Nephron (organoid): ENCODE results near the gene RPS18.

Experiments used
- H3K27ac Mint-ChIP-seq, 3 experiments: 2 replicates each; pipeline ENCODE4 v1.8.0; 2020; ENCODE audit warnings: mixed read lengths in 3 of 3, mild to moderate bottlenecking in 2 of 3, moderate library complexity in 1 of 3
- H3K27me3 Mint-ChIP-seq: 2 replicates; pipeline ENCODE4 v1.8.0; 2021; ENCODE audit warnings: low read depth, mild to moderate bottlenecking, moderate library complexity, mixed read lengths
- H3K36me3 Mint-ChIP-seq: 2 replicates; pipeline ENCODE4 v1.8.0; 2020; ENCODE audit warnings: low read depth, mixed read lengths
- H3K4me1 Mint-ChIP-seq: 2 replicates; pipeline ENCODE4 v1.8.0; 2020; ENCODE audit warnings: mixed read lengths
- H3K4me3 Mint-ChIP-seq, 3 experiments: 2 replicates each; pipeline ENCODE4 v1.8.0; 2020; ENCODE audit warnings: mild to moderate bottlenecking in 3 of 3, mixed read lengths in 3 of 3, moderate library complexity in 2 of 3
- H3K9me3 Mint-ChIP-seq: 2 replicates; pipeline ENCODE4 v1.8.0; 2020; ENCODE audit warnings: mixed read lengths
- TF ChIP-seq, protein P1 (sequence below), 3 experiments: fragments of 200-600 bp; sonication (generic); IDR thresholded peaks; one replicate each; pipeline ENCODE4 v1.5.0; 2021; ENCODE audit warnings: antibody characterized with exemption in 3 of 3; ENCODE audit not compliant: unreplicated experiment in 3 of 3

Gene RPS18

DNA sequence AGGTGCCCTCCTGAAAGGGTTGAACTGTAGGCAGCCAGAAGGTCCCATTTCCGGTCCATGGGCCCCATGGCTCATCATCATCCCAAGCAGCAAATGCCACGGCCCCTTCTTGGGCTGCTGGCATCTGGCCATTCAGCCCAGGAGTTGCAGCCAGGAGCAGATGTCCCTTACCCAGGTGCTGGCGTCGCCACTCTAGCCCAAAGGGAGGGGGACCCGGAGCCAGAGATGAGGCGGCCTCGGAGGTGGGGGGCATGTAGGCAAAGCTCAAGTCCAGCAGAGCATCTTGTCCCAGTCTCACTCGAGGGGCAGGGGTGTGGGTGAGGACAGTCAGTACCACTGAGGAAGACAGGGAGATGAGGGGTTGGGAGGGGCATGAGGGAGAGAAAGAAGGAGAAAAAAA lies 33.2 kb downstream of the RPS18 start:
- H3K27me3 Mint-ChIP-seq: peaks cover 3% of the 10 kb centered on the region
- no peak overlapping the region for H3K27ac Mint-ChIP-seq
- H3K9me3 Mint-ChIP-seq: no peaks in the 10 kb centered on the region
- peaks cover 1% of the 10 kb centered on the region for H3K4me1 Mint-ChIP-seq
- TF ChIP-seq, protein P1, sequence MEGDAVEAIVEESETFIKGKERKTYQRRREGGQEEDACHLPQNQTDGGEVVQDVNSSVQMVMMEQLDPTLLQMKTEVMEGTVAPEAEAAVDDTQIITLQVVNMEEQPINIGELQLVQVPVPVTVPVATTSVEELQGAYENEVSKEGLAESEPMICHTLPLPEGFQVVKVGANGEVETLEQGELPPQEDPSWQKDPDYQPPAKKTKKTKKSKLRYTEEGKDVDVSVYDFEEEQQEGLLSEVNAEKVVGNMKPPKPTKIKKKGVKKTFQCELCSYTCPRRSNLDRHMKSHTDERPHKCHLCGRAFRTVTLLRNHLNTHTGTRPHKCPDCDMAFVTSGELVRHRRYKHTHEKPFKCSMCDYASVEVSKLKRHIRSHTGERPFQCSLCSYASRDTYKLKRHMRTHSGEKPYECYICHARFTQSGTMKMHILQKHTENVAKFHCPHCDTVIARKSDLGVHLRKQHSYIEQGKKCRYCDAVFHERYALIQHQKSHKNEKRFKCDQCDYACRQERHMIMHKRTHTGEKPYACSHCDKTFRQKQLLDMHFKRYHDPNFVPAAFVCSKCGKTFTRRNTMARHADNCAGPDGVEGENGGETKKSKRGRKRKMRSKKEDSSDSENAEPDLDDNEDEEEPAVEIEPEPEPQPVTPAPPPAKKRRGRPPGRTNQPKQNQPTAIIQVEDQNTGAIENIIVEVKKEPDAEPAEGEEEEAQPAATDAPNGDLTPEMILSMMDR (IDR thresholded peaks at IDR 0.05; ENCODE audit: unreplicated experiment in 3 of 3): no peak
- peaks cover 18% of the 10 kb centered on the region for H3K36me3 Mint-ChIP-seq
- H3K4me3 Mint-ChIP-seq: no peak overlapping the region

DNA sequence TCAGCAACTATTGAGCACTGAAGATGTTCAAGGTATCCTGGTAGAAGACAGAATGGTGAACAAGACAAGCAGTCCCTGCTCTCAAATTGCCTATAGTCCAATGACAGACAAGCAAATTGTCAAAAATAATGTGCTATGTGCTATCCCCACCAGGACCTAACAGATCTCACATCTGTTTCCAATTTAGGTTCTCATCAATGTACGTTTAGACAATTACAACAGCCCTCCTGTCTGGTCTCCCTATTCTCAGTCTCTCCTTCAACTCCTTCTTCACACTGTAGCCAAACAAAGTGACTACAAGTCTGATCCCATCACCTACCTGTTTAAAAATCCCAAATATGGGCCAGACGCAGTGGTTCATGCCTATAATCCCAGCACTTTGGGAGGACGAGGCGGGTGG lies 34.5 kb downstream of the RPS18 start:
- Mint-ChIP-seq H3K9me3 (no peaks in the 10 kb centered on the region), H3K36me3 (peaks cover 17% of the 10 kb centered on the region), H3K27me3 (peaks cover 3% of the 10 kb centered on the region), H3K27ac (no peak overlapping the region), H3K4me1 (no peaks in the 10 kb centered on the region), H3K4me3 (no peak overlapping the region)
- TF ChIP-seq, protein P1 (IDR thresholded peaks at IDR 0.05; ENCODE audit: unreplicated experiment in 3 of 3): no peak

DNA sequence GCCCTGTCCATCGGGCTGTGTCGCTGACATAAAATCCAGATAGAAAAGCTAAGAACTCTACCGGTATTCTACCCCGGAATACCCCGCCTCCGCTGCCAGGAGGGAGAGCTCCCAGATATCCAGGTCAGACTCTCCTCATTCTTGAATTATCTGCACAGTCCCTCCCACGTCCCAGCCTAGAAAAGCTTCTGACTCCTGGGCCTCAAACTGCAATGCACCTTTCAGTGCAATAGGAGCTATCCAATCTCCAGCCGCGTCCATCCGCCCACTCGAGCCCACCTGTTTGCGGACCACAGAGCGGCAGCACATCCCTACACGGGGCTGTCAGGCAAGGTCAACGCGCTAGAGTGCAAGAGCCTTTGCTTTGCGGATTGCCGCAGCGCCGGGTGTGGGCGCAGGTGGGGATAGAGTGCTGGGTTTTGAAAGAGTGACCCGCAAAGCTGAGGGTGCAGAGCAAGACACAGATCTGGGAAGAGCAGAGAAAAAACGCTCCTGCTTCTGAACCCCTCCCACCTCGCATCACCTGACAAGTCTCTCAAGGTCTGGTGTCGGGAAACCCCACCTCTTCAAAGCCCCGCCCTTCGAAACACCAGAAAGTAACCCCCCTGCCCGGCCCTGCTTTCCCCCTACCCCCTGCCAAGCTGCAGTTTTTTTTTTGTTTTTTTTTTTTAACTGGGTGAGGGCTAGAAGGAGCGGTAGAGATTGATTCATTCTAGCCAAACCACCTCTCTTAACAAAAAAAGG lies 40.7 kb downstream of the RPS18 start:
- peak overlapping the region; percentile 97 to 98 (median 97) for H3K4me3 Mint-ChIP-seq
- no peaks in the 10 kb centered on the region for H3K9me3 Mint-ChIP-seq
- peaks cover 8% of the 10 kb centered on the region for H3K36me3 Mint-ChIP-seq
- peaks cover 13% of the 10 kb centered on the region for H3K27me3 Mint-ChIP-seq
- peak overlapping the region; percentile 95 to 98 (median 96) for H3K27ac Mint-ChIP-seq
- H3K4me1 Mint-ChIP-seq: peaks cover 33% of the 10 kb centered on the region
- TF ChIP-seq, protein P1 (IDR thresholded peaks at IDR 0.05; ENCODE audit: unreplicated experiment in 3 of 3): no peak

DNA sequence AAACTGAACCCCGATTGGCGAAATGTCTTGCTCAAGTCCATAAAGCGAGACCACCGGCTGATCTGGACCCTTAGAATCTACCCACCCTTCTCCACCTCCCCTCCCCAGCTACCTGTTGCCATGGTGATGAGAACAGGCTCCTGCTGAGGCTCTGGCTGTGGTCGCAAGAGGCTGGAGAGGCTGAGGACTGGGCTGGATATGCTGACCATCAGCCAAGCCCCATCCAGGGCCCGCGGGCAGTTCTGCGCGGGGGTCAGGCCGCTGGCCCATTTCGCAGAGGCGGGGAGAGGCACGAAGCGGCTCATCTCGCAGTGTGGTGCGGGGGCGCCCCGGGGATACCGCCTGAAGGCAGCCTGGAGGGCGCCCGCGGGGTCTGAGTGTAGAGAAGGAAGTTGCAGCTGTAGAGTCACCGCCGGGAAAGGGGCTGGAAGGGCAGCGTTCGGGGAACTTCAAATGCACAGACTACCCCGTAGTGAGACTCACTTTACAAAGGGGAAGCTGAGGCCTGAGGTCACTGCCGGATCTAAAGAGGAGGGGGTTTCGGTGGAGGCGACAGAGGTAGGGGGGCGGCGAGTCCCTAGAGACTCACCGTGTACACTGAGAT lies 41.3 kb downstream of the RPS18 start:
- Mint-ChIP-seq H3K9me3 (no peaks in the 10 kb centered on the region), H3K4me1 (peaks cover 39% of the 10 kb centered on the region), H3K4me3 (peak overlapping the region; percentile 97 to 98 (median 97)), H3K36me3 (peaks cover 8% of the 10 kb centered on the region), H3K27ac (peak overlapping the region; percentile 95 to 98 (median 96)), H3K27me3 (peaks cover 13% of the 10 kb centered on the region)
- TF ChIP-seq, protein P1 (IDR thresholded peaks at IDR 0.05; ENCODE audit: unreplicated experiment in 3 of 3): no peak

DNA sequence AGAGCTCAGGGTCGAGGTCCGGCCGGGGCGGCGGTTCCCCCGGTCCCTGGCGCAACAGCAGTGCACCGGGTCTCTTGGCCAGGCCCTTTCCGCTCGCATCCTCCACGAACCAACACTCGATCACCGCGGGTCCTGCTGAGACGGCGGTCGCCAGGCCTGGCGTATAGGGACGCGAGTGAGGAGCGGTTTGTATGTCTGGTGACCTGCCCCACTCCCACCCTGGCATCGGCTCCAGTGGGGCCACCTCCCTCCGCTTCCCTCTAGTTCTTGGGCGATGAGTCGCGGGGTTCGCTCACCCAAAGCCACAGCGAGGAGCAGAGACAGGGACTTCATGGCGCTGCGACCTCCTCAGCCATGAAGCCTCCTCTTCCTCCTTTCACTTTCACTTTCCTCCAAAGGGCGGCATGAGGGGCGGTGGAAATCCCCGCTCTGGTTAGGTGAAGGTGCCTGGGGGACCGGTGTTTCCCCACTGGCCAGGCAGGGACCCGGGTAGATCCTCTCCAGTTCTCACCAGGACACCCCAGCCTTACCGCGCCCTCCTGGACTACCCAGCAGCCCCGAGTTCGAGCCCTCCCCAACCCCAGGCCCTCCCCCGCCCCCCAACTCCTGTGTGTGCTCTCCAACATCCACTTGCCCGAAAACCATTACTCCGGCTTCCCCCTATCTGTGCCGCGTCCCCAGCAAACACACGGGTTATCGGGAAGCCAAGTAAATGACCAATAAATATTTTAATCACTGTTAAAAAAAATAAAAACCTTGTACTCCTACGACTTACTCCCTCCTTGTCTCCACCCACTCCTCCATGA lies 42.0 kb downstream of the RPS18 start, which contains the start of gene TAPBP:
Gene TAPBP, minus strand, starts transcription at position 370 of the 806 bp plus-strand sequence. Its CDS starts 37 bp downstream, at position 333.
- Mint-ChIP-seq H3K4me3 (peak within 1 kb of the TSS; percentile 97 to 98 (median 97)), H3K27me3 (peaks cover 13% of the 10 kb centered on the region), H3K36me3 (peaks cover 8% of the 10 kb centered on the region), H3K4me1 (peaks cover 46% of the 10 kb centered on the region), H3K27ac (peak within 1 kb of the TSS; percentile 95 to 98 (median 96)), H3K9me3 (no peaks in the 10 kb centered on the region)
- TF ChIP-seq, protein P1 (IDR thresholded peaks at IDR 0.05; ENCODE audit: unreplicated experiment in 3 of 3): no peak
